ENCODE results near the gene GIPC3.
A peak's percentile ranks its signal among the peaks of the same experiment; 100 is the strongest.
"Not testable (repeated sequence)": the region's sequence is repeated elsewhere in the genome, so short reads cannot be mapped to it uniquely, and the experiment has no call there.

GIPC3 gene

DNA sequence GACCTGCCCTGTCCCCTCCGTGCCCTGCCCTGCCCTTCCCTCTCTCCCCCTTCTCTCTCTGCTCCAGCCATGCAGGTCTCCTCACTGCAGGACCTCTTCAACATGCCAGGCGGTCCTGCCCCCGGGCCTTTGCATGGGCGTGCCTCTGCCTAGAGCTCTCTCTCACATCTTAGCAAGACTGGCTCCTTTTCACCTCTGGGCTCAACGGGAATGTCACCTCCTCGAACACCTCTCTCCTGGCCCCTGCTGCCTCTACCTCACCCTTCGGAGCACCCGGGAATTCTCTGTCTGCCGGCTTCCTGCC is 33.5 kb upstream of the GIPC3 start:
- no peak for DNase-seq

DNA sequence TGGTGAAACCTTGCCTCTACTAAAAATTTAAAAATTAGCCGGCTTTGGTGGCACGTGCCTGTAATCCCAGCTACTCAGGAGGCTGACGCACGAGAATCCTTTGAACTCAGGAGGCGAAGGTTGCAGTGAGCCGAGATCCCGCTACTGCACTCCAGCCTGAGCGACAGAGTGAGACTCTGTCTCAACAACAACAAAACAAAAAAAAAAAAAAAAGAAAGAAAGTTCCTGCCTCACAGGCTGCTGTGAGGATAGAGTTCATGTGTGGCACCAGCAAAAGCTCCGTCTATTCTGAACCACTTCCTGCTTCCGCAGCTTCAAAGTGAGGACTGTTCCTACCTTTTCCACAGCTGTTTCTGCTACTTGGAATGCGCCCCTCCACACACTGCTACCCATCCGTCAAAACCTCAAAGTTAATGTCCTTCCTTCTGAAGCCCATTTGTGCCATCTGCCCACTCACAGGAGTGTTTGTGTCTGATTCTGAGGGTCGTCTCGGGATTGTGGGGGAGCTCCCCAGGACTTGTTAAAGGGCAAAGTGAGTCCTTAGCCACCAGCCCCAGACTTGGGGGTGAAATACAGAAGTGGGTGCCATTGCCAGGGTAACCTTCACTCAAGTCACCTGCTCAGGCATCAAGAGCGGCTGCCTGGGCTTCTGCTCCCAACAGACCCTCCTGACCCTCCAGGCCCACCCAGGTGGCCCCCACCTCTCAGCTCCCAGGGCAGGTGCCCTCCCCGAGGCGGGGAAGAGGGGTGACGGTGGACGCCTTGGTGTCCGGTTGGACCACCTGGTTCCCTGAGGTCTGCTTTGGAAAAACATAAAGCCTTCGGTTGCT is 30.8 kb upstream of the GIPC3 start:
- no peak for DNase-seq

DNA sequence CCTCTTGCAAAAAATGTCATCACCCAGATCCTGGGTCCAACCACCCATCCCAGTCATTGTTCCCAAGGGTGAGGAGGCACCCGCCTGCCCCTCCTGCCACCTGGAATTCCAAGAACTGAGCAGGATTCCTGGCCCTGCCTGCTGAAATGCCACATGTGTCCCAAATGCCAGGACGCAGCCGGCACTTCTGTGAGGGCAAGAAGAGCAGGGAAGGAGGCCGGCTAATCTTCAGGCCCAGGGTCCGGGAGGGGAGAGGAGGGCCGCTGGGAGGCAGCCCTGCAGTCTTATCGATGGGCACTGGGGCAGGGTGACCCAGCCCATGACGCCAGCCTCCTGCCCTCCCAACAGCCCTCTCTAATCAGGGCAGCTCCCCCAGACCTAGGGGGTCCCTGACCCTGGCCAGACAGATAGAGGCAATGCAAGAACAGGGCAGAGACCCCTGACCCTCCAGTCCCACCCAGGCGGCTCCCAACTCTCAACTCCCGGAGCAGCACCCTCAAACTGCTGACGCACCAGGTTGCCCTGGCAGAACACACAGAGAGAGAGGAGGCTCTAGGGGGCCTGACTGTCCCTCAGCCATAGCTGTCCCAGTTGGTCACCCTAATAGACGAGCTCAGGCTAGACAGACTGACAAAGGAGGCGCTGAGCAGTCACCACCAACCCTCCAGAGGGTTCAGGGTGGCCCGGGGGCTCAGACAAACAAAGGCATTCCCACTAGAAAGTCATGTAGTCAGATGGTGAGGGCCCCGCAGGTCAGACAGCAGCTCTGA is 29.4 kb upstream of the GIPC3 start:
- DNase-seq, result peak; percentile 49

DNA sequence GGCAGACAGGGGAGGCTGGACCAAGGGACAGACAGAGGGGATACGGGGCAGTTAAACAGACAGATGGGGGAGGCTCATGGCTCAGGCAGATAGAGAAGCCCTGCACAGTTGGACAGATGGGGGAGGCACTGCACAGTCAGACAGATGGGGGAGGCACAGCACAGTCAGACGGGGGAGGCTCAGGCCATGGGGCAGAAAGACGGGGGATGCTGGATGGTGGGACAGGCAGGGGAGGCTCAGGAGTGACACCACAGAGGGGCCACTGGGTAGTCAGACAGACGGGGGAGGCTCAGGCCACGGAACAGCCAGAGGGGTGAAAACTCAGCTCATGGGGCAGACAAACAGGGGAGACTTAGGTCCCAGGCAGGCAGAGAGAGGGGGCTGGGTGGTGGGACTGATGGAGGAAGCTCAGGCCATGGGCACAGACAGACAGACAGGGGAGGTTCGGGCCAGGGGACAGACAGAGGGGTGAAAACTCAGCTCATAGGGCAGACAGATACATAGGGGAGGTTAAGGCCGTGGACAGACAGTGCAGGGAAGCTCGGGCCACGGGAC is 28.8 kb upstream of the GIPC3 start:
- no peak for DNase-seq

DNA sequence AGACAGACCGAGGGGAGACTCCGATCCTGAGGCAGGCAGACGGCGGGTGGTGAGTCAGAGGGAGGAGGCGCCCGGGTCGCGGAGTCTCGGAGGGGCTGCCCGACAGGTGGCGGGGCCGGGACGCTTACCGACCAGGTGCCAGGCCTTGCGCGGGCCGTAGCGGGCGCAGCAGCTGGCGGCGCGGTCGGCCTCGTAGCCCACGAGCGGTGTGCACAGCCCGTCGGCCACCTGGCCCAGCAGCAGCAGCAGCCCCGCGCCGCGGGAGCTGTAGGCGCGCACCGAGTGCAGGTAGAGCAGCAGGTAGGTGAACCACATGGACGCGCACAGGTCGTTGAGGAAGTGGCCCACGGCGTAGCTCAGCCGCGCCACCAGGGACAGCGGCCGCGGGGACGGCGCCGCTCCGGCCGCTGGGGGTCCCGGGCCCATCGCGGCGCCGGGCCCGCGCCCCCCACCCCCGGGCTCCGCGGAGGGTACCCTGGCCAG is 28.3 kb upstream of the GIPC3 start:
- peak; percentile 46 for DNase-seq

DNA sequence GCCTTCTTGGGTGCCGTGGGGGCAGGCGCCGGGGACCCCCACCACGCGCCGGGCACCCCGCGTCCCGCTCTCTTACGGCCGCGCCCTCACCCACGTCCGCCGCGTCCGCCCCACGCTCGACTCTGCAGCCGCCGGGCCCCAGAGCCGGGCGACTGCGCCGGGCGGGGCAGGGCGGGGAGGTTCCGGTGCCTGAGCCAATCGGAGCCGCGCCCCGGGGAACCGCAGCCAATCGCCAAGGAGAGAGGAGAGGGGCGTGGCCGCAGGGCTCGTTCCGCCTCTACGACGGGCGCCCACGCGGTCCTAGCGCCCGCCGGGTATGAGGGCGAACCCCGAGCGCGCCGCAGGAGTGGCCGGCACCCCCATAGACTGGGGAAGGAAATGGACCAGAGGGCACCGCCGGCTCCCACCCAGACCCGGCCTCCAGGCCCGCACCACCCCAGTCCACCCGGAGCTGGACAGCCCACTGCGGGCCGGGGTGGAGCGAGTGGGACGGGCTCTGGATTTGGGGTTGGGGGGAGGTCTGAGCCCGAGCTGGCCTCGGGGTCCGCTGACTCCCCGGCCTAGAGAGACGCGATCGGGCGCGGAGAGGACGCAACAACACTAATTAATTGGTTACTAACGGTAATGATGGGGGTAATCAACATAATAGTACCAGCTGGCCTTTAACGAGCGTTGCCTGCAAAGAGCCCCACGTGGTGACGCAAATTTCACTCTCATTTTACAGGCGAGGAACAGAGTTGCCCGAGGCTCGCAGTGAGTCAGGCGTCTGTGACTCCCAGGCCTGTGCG is 27.6 kb upstream of the GIPC3 start, which contains the start of gene MFSD12:
Gene MFSD12 (minus strand): TSS at position 126 of the 788 bp plus-strand sequence. CDS start 183 bp downstream, outside the sequence.
- peak; percentile 98 for DNase-seq

DNA sequence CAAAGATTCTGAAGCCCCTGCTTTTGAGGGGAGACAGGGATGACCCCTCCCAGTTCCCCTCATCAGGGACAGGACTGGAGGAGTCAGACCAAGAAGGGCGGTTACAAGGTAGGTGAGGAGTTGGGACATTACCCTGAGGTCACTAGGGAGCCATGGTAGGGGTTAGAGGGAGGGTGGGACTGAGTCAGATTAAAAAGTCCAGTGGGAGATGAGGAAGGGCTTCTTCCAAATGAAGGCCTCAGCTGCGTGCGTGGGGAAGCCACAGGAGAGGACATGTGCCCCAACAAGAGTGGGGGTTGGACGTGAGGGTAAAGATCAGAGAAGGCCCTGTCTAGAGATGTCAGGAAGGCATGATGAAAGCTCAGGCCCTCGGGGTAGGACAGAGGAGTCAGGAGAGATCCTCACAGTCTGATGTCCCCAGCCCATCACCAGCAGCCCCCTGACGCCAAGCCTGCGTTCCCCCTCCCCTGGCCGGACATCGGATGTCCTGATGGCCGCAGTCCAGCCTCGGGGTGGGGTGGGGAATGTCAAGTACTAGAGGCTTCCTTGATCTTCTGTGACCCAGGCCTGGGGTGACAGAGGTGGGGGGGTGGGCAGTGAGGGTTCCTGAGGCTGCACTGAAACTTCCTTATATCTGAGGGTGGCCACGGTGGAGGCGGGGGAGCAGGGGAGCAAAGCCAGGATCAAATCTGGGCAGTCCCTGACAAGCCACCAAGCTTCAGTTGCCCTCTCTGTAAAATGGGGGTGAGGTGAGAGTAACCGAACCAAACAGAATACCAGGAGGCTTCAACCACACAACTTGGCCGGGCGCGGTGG is 21.4 kb upstream of the GIPC3 start:
- DNase-seq, result no peak

DNA sequence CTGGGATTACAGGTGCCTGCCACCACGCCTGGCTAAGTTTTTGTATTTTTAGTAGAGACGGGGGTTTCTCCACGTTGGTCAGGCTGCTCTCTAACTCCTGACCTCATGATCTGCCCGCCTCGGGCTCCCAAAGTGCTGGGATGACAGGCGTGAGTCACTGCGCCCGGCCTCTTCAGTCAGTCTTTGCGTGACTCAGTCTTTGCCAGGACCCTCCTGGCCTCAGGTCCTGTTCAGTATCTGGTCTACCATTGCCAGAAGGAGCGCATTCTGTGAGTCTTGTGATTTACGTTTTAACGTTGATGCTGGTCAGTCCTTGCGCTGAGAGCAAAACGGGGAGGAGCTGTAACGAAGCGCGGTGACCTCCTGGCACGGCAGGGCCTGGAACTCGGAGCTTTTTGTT is 20.1 kb upstream of the GIPC3 start:
- no peak for DNase-seq

DNA sequence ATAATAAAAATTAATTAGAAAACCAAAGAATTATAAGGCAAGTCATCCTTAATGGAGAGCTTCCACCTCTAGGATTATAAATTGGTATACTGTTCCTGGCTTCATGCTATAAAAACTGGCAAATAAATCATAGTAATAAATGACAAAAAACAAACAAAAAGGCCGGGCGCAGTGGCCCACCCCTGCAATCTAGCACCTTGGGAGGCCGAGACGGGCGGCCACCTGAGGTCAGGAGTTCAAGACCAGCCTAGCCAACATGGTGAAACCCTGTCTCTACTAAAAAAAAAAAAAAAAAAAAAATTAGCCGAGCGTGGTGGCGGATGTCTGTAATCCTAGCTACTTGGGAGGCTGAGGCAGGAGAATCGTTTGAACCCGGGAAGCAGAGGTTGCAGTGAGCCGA is 15.2 kb upstream of the GIPC3 start:
- DNase-seq, result not testable (repeated sequence)

DNA sequence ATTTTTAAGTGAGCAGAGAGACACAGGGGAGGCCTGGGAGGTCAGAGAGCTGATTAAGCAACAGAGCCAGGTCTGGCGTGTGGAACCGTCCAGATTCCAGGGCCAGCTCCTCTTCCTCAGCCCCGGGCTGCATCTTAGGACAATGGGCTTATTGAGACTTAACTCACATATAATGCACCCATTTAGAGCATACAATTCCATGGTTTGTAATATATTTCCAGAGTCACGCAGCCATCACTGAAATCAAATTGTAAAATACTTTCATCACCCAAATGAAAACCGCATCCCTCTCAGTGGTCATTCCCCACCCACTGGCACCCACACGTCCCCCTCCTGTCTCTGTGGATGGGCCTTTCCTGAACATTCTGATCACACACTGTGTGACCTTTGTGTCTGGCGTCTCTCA is 14.7 kb upstream of the GIPC3 start:
- no peak for DNase-seq

DNA sequence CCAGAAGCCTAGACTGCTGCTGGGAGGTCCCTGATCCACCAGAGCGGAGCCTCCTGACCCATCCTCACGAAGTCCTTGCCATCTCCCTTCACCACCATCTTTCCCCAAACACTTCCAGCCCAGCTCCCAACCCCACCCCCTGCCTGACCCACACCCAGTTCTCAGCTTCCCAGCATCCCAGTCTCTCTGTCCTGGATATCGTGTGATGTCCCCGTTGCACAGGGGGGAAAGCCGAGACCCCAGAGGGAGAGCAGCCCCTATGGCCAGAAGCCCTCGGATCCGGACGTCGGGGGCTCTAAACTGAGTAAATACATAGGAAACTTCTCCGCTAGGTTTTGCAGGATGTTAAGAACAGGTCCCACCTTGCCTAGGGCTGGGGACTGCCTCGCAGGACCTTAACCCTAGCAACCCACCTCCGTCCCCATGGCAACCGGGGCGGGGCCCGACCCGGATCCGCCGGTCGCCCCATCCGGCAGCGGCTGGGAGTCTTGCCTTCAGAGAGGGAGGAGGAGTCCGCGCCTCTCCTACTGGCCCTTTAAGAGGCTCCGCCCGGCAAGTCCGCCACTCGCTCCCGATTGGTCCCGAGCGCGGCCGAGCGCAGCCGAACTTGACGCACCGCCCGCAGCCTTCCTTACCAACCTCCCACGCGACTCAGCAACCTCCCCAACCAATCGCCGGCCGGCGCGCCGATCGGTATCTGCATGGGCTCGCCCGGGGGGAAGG is 13.0 kb upstream of the GIPC3 start:
- peak; percentile 99 for DNase-seq

DNA sequence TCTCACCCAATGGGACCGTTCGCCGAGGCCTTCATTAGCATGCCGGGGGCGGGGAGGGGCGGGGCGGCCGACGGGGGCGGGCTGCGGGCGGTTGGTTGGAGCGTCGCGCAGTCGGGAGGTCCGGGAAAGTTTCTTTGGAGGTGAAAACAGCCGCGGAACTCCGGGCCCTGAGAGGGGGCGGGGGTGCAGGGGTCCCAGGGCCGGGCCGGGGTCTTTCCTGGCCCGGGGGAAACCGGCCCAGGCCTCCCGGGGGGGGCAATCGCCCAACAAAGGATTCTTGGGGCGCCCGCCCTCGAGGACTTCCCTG is 12.5 kb upstream of the GIPC3 start, which contains the start of gene HMG20B:
Gene HMG20B (plus strand): TSS at position 90 of the 307 bp plus-strand sequence. CDS start 366 bp downstream, outside the sequence.
- no peak for DNase-seq

DNA sequence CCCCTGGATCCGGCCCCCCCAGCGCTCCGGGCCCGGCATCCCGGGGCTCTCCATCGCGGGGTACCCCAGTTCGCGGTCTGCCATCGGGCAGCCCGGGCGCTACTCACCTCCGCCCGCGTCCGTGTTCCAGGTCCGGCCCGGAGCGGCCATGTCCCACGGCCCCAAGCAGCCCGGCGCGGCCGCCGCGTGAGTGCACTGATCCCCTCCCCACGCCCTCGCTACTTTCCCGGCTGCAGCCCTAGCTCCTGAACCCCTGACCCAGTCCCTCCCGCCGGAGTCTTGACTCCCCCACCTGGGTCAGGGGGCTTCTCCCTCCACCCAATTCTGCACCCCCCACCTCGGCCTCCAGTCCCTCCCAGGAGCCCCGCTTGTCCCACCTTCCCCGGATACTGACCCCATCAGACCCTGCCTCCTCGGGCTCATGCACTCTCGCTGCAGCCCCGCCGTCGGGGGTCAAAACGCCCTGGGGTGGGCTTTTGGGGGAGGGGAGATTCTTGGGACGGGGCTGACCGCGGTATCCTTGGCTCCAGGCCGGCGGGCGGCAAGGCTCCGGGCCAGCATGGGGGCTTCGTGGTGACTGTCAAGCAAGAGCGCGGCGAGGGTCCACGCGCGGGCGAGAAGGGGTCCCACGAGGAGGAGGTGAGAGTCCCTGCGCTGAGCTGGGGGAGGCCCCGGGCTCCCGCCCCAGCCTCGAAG is 12.0 kb upstream of the GIPC3 start:
- DNase-seq, result peak; percentile 51

DNA sequence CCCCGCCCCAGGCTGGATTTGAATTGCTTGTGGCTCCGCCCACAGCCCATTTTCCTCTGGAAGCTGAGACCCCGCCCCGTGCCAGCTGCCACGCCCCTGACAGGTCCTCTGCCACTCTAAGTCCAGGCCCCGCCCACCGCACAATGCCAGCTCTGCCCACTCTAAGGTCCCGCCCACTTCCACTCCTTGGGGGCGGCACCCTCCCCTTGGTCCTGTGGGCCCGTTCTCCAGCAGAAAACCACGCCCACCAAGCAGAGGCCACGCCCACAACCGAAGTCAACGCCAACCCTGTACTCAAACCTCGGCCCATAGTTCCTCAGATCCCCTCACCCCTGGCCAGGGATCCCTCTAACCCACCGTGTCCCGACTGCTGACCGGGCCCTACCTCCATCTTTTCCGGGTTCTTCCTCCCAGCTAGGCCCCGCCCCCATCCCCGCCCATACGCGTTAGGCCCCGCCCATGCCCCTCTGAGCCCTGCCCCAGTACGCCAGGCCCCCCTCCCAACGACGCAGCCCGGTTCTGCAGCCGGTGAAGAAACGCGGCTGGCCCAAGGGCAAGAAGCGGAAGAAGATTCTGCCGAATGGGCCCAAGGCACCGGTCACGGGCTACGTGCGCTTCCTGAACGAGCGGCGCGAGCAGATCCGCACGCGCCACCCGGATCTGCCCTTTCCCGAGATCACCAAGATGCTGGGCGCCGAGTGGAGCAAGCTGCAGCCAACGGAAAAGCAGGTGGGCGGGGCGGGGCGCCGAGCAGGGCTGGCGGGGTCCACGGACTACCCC is 11.2 kb upstream of the GIPC3 start:
- peak; percentile 100 for DNase-seq

DNA sequence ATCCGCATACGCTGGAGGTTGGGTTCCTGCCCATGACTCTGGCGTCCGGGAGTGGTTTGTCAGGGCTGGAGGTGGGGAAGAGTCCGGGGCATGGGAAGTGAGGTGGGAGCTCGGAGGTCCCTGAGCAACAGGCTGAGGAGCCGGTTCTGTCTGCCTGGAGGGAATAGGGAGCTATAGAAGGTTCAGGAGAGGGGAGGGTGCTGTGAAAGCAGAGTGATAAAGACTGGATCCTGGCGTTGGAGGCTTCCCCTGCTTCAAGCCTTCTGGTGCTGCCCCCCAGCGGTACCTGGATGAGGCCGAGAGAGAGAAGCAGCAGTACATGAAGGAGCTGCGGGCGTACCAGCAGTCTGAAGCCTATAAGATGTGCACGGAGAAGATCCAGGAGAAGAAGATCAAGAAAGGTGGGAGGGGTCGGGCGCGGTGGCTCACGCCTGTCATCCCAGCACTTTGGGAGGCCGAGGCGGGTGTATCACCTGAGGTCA is 10.0 kb upstream of the GIPC3 start:
- peak; percentile 36 for DNase-seq

DNA sequence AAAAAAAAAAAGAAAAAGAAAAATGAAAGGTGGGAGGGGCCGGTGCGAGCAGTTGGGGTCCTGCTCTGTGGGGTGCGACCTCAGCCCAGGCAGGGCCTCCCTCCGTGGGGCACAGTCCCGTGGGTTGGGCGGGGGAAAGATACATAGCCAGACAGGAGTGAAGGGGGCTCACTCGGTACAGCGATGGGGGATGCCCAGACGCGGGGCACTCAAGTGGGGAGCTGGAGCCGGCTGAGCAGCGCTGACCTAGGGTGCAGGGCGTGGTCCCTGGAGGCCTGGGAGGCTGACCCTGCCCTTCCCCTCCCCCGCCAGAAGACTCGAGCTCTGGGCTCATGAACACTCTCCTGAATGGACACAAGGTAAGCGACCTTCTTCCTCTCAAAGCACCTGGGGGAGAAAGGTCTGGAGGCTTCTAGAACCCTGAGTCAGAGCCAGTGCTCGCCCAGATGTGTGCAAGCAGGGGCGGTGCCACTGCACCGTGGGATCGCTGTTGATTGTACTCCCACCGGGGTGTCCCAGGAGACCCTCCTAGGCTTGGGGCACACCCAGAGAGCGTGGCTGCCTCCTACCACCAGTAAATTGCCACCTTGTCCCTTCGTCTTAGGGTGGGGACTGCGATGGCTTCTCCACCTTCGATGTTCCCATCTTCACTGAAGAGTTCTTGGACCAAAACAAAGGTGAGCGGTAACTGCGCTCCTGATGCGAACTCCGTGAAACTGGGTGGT is 9.2 kb upstream of the GIPC3 start:
- no peak for DNase-seq

DNA sequence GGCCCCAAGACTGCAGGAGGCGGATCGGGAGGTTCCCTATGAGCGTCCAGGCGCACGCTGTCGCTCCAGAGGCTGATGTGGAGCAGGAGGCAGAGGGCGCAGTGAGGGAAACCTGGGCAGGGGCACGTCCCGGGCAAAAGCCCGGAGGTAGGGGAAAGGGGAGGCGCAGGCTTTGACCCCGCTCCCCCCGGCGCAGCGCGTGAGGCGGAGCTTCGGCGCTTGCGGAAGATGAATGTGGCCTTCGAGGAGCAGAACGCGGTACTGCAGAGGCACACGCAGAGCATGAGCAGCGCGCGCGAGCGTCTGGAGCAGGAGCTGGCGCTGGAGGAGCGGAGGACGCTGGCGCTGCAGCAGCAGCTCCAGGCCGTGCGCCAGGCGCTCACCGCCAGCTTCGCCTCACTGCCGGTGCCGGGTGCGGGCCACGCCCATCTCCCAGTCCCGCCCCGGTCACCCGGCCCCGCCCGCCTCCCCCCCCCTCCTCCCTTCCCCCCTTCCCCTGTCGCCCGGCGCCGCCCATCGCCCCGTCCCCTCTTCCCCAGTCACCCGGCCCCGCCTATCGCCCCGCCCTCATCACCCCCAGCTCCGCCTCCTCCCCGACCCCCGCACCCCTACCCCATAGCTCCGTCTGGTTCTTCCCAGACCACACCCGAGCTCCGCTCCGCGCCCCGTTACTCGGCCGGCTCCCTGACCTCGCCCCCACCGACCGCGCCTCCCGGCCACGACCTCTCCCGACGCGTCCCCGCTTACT is 8.4 kb upstream of the GIPC3 start:
- peak; percentile 73 for DNase-seq

DNA sequence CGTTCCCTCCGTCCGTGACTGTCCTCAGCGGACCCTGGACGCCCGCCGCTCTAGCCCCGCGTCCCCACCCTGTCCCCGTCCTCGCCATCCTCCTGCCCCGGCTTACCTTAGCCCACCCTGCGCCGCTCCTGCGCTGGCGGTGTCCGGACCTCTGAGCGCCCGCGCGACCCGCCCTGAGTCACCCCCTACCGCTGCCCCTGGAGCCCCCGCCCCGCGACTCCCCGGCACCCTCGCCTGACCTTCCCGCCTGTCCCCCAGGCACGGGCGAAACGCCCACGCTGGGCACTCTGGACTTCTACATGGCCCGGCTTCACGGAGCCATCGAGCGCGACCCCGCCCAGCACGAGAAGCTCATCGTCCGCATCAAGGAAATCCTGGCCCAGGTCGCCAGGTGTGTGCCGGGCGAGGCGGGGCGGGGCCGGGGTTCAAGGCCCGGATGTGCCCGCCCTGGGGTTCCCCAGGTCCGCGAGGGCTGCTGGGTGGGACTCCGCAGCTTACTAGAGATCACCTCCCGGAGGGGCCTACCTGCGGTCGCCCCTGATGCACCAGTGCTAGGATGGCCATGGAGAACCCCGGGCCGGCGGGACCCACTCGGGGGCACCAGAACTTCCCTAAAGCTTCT is 7.4 kb upstream of the GIPC3 start:
- no peak for DNase-seq

Data from hematopoietic multipotent progenitor cell treated with erythropoietin and hydrocortisone succinate and interleukin-3 and kit ligand, for 6 days (in vitro differentiated cells).